ENCODE data around the gene XKR3.
"Not testable (repeated sequence)": the region's sequence is repeated elsewhere in the genome, so short reads cannot be mapped to it uniquely, and the experiment has no call there.

Gene XKR3

DNA sequence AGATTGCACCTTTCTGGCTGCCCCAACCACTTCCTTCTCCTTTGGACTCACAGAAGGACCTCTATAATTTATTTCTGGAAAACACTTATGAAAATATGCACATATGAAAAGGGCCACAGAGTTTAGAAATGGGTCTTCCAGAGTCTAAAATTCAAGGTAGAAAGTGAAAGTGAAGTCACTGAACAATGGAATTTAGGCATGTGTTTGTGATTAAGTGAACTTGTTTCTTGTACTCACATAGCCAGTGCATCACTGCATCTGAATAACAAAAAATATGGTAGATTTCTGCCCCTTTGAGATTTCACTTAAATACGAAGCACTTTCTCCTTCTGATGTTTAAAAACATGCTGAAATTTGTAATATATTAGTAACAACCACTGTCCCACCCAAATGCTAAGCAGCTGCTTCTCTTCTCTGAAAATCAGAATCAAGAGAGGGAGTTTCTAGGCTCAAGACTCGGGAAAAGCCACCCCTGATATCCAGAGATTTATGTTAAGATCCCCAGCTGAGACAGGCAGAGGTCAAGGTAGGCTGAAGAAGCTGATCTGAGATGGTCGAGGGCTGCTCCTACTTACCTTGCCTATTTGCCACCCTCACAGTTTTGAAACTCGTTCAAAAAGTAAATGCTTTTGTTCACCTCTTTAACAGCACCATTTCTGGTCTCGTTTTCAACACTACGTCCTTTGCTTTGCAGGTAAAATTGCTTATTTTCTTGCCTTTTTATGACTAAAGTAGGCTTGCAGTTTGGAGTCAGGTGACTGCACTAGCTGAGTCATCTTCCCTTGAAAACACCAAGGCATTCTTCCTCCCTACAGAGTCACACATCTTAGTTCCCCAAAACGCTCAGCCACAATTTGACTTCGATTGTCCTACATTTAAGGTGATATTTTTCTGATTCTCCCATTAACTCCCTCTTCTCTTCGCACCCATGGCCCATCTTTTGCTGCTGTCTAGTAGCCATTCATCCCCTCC lies at the start of gene XKR3:
Gene XKR3 (minus strand): TSS at position 696 of the 972 bp plus-strand sequence. CDS start 17,338 bp downstream, outside the sequence.
- DNase-seq = no peak

GRCh38 chr22:16869640-16870039 lies 44.4 kb upstream of the XKR3 start:
- DNase-seq = not testable (repeated sequence)

- no peak for DNase-seq
Observed at GRCh38 chr22:16866167-16866566, 41.0 kb upstream of the XKR3 start.

DNA sequence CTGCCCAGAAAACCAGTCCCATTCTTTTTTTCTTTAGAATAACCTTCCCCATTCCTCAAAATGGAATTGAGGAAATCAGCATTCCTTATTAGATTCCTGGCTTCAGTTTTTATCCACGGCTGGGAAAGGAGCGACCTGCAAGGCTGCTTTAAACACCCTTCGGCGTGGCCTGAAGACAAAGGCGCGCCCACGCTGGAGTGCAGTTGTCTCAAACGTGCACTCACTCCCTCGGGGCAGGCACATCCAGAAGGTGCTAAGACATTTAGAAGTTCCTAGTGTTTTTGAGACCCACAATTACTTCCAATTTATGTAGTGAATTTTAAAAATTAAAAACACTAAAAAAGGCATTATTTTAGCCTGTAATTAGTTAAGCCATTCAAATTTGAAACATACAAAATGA lies 31.6 kb upstream of the XKR3 start:
- DNase-seq = not testable (repeated sequence)

DNA sequence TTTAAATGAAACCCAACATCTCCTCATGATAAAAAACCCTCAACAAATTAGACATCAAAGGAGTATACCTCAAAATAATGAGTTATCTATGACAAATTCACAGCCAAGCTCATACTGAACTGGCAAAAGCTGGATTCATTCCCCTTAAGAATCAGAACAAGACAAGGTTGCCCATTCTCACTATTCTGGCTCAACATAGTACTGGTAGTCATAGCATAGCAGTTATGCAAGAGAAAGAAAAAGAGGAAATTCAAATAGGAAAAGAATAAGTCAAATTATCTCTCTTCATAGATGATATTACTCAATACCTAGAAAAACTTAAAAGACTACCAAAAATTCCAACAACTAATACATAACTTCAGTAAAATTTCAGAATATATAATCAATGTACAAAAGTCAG lies 29.4 kb upstream of the XKR3 start:
- no peak for DNase-seq

- DNase-seq = not testable (repeated sequence)
Observed at GRCh38 chr22:16851268-16851996, 26.2 kb upstream of the XKR3 start.

DNA sequence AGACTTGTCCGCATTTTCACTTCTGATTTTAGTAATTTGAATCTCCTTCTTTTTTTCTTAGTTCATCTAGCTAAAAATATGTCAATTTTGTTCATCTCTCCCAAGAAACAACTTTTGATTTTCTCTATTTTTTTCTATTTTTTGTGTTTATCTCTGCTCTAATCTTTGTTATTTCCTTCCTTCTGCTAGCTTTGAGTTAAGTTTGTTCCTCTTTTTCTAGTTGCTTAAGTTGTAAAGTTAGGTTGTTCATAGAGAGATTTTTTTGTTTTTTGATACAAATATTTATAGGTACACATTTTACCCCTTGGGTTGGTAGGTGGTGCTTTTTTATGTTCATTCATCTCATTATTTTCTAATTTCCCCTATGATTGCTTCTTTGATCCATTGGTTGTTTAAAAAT lies 22.1 kb upstream of the XKR3 start:
- no peak for DNase-seq

GRCh38 chr22:16845881-16846280 lies 20.7 kb upstream of the XKR3 start:
- no peak for DNase-seq

DNA sequence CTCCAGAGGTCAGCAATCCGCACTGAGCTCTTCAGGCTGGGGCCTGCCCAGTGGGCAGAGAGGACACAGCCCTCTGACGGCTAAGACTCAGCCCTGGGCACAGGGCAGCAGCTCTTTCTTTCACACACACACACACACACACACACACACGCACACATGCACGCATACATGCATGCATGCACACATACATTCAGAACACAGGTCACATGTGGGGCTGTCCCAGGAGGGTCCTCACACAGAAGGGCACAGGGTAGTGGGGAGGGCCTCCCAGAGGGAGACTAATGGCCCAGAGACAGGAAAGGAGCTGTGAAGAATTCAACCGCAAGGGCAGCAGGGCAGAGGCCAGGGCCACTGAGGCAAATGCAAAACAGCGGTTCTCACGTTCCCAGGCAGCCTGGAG lies 20.3 kb upstream of the XKR3 start:
- DNase-seq = no peak

DNA sequence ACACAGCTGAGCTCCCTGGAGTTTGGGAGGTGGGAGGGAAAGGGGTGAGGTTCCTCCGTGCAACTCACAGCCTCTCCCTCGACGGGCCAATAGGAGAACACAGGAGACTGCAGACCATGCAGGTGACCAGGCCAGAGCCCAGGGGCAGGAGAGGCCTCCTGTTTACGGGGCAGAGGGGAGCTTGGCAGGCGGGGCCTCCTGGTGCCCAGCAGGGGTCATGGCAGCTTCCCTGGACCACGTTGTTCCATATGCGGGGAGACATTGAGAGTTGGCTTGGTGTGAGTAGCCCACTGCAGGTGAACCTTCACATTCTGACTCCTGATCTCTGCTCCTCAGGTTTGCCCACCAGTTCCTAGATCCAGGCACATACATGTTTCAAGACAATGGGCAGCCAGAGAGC lies 19.3 kb upstream of the XKR3 start:
- DNase-seq = no peak

DNA sequence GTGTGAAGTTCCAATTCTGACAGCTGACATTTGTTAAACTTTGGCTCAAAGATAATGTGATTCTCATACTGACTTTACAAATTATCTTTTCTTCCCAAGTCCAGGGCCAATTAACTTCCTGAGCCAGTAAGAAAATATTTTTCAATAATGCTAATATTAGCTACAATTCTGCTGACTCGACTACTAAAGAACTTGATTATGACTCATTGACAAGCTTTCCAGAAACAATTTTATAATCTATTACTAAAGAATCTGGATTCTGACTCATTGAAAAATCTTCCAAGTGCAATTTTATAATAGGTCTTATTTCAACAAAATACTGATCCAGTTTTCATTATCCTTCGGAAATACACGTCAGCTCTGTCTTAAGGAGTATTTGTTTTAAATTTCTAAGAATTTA lies 12.9 kb upstream of the XKR3 start:
- DNase-seq = no peak

- DNase-seq = no peak
Observed at GRCh38 chr22:16834971-16835370, 9.8 kb upstream of the XKR3 start.

DNA sequence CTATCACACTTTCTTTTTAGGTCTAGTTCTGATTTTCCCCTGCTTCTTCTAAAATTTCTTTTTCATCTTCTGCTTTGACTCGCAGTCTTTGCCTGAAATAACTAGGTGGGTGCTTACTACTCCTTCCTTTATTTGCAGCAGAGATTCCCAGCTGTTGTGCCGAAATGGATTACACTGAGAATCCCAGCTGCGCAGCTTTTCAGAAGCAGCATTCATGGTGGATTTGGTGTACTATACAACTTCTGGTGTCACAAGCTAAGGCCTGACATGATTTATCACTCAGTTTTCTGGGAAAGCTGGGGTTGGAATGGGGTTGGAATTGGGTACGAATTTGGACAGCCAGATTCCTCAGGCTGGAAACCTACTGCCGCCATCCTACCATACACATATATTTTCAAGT lies 6.0 kb upstream of the XKR3 start:
- no peak for DNase-seq

- DNase-seq = no peak
Observed at GRCh38 chr22:16829985-16830384, 4.8 kb upstream of the XKR3 start.

DNA sequence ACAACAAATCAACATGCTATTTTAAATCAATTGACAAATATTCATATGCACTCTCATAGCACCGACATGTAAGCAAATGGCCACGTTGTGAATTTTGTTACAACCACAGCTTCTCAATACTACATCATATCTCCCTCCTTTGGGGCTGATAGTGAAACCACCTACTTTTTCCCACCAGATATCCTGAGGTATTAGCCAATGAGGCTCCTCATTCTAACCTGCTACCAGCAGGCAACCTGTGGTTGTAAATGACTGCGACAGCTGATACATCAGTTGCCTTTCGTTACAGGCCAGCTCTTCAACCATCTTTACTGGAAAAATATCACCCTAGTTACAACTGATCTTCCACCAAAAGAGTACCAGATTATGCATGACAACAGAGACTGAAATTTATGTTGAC lies 3.7 kb upstream of the XKR3 start:
- DNase-seq = no peak

GRCh38 chr22:16827506-16827905 lies 2.3 kb upstream of the XKR3 start:
- DNase-seq = no peak

GRCh38 chr22:16819249-16819648 lies 6.0 kb downstream of the XKR3 start:
- no peak for DNase-seq

GRCh38 chr22:16818538-16818937 lies 6.7 kb downstream of the XKR3 start:
- DNase-seq = no peak

- no peak for DNase-seq
Observed at GRCh38 chr22:16815073-16815472, 10.1 kb downstream of the XKR3 start.

GRCh38 chr22:16810188-16810802 lies 14.9 kb downstream of the XKR3 start:
- no peak for DNase-seq

DNA sequence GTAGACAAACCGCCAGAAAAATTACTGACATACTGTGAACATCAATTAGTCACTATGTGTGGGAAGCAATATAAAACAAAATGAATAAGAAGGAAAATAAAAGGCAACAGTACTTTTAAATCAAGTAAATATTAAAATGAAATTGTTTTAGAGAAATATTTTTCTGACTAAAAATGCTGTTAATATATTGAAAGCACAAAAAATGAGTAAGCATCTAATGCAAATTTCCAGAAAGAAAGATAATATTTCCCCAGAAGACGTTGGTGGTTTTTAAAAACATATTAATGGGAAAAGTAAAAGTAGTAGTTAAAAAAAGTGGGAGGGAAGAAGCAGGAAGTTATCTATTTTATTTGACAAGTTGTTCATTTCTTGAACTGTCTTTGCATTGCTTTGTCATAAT lies 16.5 kb downstream of the XKR3 start:
- no peak for DNase-seq

GRCh38 chr22:16807109-16807508 lies 18.1 kb downstream of the XKR3 start:
- DNase-seq = no peak

DNA sequence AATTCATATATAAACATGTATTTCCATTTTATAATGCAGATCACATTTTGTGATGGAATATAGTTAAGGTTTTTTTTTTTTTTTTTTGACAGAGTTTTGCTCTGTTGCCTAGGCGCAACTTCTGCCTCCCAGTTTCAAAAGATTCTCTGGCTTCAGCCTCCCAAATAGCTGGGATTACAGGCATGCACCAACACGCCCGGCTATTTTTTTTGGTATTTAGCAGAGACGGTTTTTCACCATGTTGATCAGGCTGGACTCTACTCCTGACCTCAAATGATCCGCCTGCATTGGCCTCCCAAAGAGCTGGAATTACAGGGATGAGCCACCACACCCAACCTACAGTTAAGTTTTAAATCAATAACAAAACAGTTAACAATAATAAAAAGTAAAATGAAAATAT lies 18.8 kb downstream of the XKR3 start:
- no peak for DNase-seq

DNA sequence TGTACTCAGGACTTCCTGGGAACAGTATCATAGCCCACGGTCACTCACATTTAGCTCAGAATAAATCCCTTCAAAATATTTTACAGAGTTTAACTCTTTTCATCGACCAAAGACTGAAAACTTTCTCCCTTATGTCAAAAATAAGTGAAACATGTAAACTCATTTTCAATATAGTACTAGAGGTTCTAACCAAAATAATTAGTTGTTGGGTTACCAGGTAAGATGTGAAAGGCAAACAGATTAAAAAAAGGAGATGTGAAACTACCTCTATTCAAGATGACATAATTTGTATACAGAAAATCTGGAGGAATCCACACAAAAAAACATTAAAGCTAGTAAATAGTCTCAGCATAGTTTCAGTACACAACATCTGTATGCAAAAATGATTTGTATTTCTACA lies 20.3 kb downstream of the XKR3 start:
- no peak for DNase-seq
